GM12878 (cell line): ENCODE measurements around the gene ADAMTSL5. TPM values are rescaled to one million over a fixed set of nuclear protein-coding genes. Genes with fewer than 3 reads are reported as not detected.

Source experiments
- ATAC-seq: fragments of 200-7000 bp; cut with Tn5 transposase; 3 replicates; pipeline ENCODE4 v1.9.1; 2020; ENCODE audit warnings: mild to moderate bottlenecking, moderate library complexity
- BruUV-seq: library from RNA; stranded (reverse); fragments of 400-500 nt; replicated peaks from 2 replicates; lab custom pipeline; 2021; lab: Mats Ljungman, UMichigan
- CTCF ChIA-PET: fragments of 300-600 bp; sonication (Branson Sonifier 250); formaldehyde crosslinking; extraction: SDS; loops from one replicate; lab custom pipeline; 2021; ENCODE audit warnings: inconsistent platforms; lab: Yijun Ruan, JAX
- POLR2A ChIA-PET: fragments of 350-600 bp; formaldehyde crosslinking; extraction: SDS; loops from one replicate; lab custom pipeline; 2021; ENCODE audit warnings: inconsistent platforms; lab: Charles Lee
- RAD21 ChIA-PET: fragments of 300-600 bp; sonication (Branson Sonifier 250); formaldehyde crosslinking; loops from one replicate; lab custom pipeline; 2023; ENCODE audit warnings: antibody characterized with exemption; ENCODE audit not compliant: unreplicated experiment; lab: Charles Lee
- SMC1A ChIA-PET: fragments of 300-600 bp; sonication (Branson Sonifier 250); formaldehyde crosslinking; loops from one replicate; lab custom pipeline; 2023; ENCODE audit not compliant: unreplicated experiment, uncharacterized antibody; lab: Charles Lee
- DNase-seq: peaks from one replicate; pipeline ENCODE4 v3.0.0-alpha.2; 2011; ENCODE audit warnings: low read depth, low spot score
- FAIRE-seq: peaks from 3 replicates; lab custom pipeline; 2011; peaks lifted over from hg19 to GRCh38; lab: Jason Lieb, UNC
- H2AFZ ChIP-seq: 2 replicates; pipeline ENCODE4 v1.6.0; 2011; ENCODE audit warnings: low read depth, low read length, control low read depth; ENCODE audit not compliant: control insufficient read depth
- H3K27ac ChIP-seq: 2 replicates; pipeline ENCODE4 v1.5.1; 2011; ENCODE audit warnings: control low read depth; ENCODE audit not compliant: control insufficient read depth, insufficient read depth
- H3K27me3 ChIP-seq, 2 experiments: replicated peaks in 1 of 2; 2 replicates each; pipeline versions ENCODE4 v1.6.0 to v1.6.1; 2011; ENCODE audit warnings: low read length in 1 of 2; ENCODE audit not compliant: control insufficient read depth in 2 of 2, insufficient read depth in 2 of 2
- H3K36me3 ChIP-seq, 2 experiments: 2 replicates each; pipeline ENCODE4 v1.5.1; 2011; ENCODE audit warnings: low read length in 1 of 2; ENCODE audit not compliant: control insufficient read depth in 2 of 2, insufficient read depth in 2 of 2
- H3K4me1 ChIP-seq: 2 replicates; pipeline ENCODE4 v1.6.1; 2011; ENCODE audit warnings: mild to moderate bottlenecking, low read length, moderate library complexity, mixed read lengths; ENCODE audit not compliant: control insufficient read depth, insufficient read depth
- H3K4me2 ChIP-seq: 2 replicates; pipeline ENCODE4 v1.6.0; 2011; ENCODE audit warnings: control low read depth; ENCODE audit not compliant: control insufficient read depth, insufficient read depth
- H3K4me3 ChIP-seq: fragments of 200-600 bp; sonication (generic); 2 replicates; pipeline ENCODE4 v1.5.1; 2016
- H3K79me2 ChIP-seq: 2 replicates; pipeline ENCODE4 v1.6.0; 2011; ENCODE audit warnings: low read length; ENCODE audit not compliant: control insufficient read depth, insufficient read depth
- H3K9ac ChIP-seq: 2 replicates; pipeline ENCODE4 v1.8.0; 2011; ENCODE audit warnings: low read length, control low read depth, mixed read lengths; ENCODE audit not compliant: control insufficient read depth, insufficient read depth
- H3K9me3 ChIP-seq: replicated peaks from 3 replicates; pipeline ENCODE4 v1.5.1; 2011; ENCODE audit warnings: mild to moderate bottlenecking, low read length; ENCODE audit not compliant: control insufficient read depth, insufficient read depth
- H4K20me1 ChIP-seq: 2 replicates; pipeline ENCODE4 v1.6.0; 2011; ENCODE audit not compliant: control insufficient read depth, insufficient read depth
- CHD4 ChIP-seq: fragments of 200-600 bp; sonication (generic); IDR thresholded peaks from 2 replicates; pipeline ENCODE4 v1.6.1; 2016; ENCODE audit warnings: mild to moderate bottlenecking
- E4F1 ChIP-seq: fragments of 450-650 bp; IDR thresholded peaks from 2 replicates; pipeline ENCODE4 v1.6.1; 2018; ENCODE audit warnings: borderline replicate concordance, mild to moderate bottlenecking; ENCODE audit not compliant: partially characterized antibody
- EGR1 ChIP-seq, 2 experiments: IDR thresholded peaks; 1 replicate in 1 of 2; 2 replicates in 1 of 2; pipeline ENCODE4 v1.6.1; 2011 to 2012; ENCODE audit warnings: low read depth in 2 of 2, low read length in 2 of 2, borderline replicate concordance in 1 of 2, mild to moderate bottlenecking in 1 of 2, moderate library complexity in 1 of 2
- POLR2A ChIP-seq: IDR thresholded peaks from 2 replicates; pipeline ENCODE4 v1.6.1; 2011; ENCODE audit warnings: low read depth, mild to moderate bottlenecking, low read length
- POLR2AphosphoS2 ChIP-seq: IDR thresholded peaks from 2 replicates; pipeline ENCODE4 v1.6.1; 2011; ENCODE audit warnings: low read depth, mild to moderate bottlenecking, low read length, improper control_type of control experiment, moderate library complexity
- RUNX3 ChIP-seq: IDR thresholded peaks from 2 replicates; pipeline ENCODE4 v1.6.1; 2012; ENCODE audit warnings: low read length, inconsistent platforms
- SIX5 ChIP-seq: IDR thresholded peaks from 2 replicates; pipeline ENCODE4 v1.6.1; 2011; ENCODE audit warnings: mild to moderate bottlenecking, low read depth, low read length, moderate library complexity; ENCODE audit not compliant: severe bottlenecking
- SP1 ChIP-seq: IDR thresholded peaks from one replicate; pipeline ENCODE4 v1.6.1; 2011; ENCODE audit warnings: low read depth, low read length
- ZBTB33 ChIP-seq: fragments of 450-650 bp; IDR thresholded peaks from 2 replicates; pipeline ENCODE4 v1.6.1; 2017; ENCODE audit warnings: mild to moderate bottlenecking
- ZBTB40 ChIP-seq: fragments of 450-650 bp; IDR thresholded peaks from 2 replicates; pipeline ENCODE4 v1.6.1; 2016; ENCODE audit warnings: mild to moderate bottlenecking, moderate library complexity, borderline replicate concordance
- whole genome bisulfite sequencing: methylation state at CpG from one replicate; pipeline ENCODE4 v1.1.6; 2016; ENCODE audit warnings: low lambda C conversion rate; ENCODE audit not compliant: insufficient replicate concordance, insufficient coverage; ENCODE audit errors: missing lambda C conversion rate; 5-methylcytosine and 5-hydroxymethylcytosine counted together
- in situ Hi-C: fragments of 300-500 bp; cut with MboI; formaldehyde crosslinking; loops from 9 replicates; pipeline ENCODE4 v1.14.3; 2018; ENCODE audit warnings: mixed read lengths
- intact Hi-C: fragments of 100-400 bp; cut with micrococcal nuclease; formaldehyde crosslinking; loops from one replicate; pipeline ENCODE4 v1.14.2; 2022; ENCODE audit not compliant: unreplicated experiment
- polyA plus RNA-seq, 11 experiments: library from polyadenylated mRNA; depleted of rRNA in 4 of 11; unstranded in 6 of 11; stranded (reverse) in 5 of 11; fragments of >200 nt; fragmentation: Nextera tagmentation in 4 of 11; fragmentation: Illumina TruSeq in 1 of 11; extraction: Ambion mirVana in 4 of 11; extraction: Trizol in 1 of 11; gene quantifications; 1 replicate in 1 of 11; 2 replicates in 10 of 11; pipeline versions ENCODE4 v1.2.1 to v1.2.3, GENCODE V29; 2011 to 2016; ENCODE audit warnings: inconsistent platforms in 2 of 11, missing spikeins in 2 of 11, low read depth in 1 of 11
- total RNA-seq, 4 experiments: library from RNA; depleted of rRNA in 3 of 4; stranded (reverse); fragments of >200 nt in 3 of 4; fragmentation: Illumina TruSeq in 1 of 4; extraction: Trizol in 1 of 4; gene quantifications; 2 replicates each; pipeline versions ENCODE4 v1.2.1 to v1.2.3, GENCODE V29; 2013 to 2021

ADAMTSL5 gene
- total and polyA plus RNA-seq, 10 of the 15 experiments (the other 5 are each of a cell fraction or from before 2014, with no cell fraction given), result 0.04 to 0.83 (median 0.32) TPM; not detected in 4

GRCh38 chr19:1509602-1510441, 3.0 kb downstream of the ADAMTSL5 start:
- H3K4me1 ChIP-seq, result no peaks in the 10 kb centered on the region
- intact Hi-C loops, result no loop called here
- H3K79me2 ChIP-seq, result no peaks in the 10 kb centered on the region
- TF ChIP-seq E4F1, result no peak
- TF ChIP-seq SIX5, result no peak
- TF ChIP-seq RUNX3, result no peak
- TF ChIP-seq ZBTB33, result no peak
- TF ChIP-seq POLR2A, result no peak
- TF ChIP-seq CHD4, result no peak
- no peak for TF ChIP-seq SP1
- TF ChIP-seq EGR1 (IDR thresholded peaks at IDR 0.05; ENCODE audit: borderline replicate concordance in 1 of 2, low read depth in 2 of 2, low read length in 2 of 2), result no peak
- TF ChIP-seq POLR2AphosphoS2, result no peak
- no peak for TF ChIP-seq ZBTB40
- TF ChIP-seq, all 136 proteins: peak for 0
- FAIRE-seq (no peak), DNase-seq (no peak), ATAC-seq (no peak)
- H2AFZ ChIP-seq, result no peak overlapping the region
- ChIA-PET POLR2A (no interaction called here), CTCF (interaction anchor here (0.7 kb wide), 1 partner anchor 7 kb away, joined by 3 read pairs; no protein-coding TSS in a partner anchor), RAD21 (no interaction called here), SMC1A (no interaction called here)
- no peak overlapping the region for H3K4me3 ChIP-seq
- no peaks in the 10 kb centered on the region for H4K20me1 ChIP-seq
- no peak overlapping the region for H3K27ac ChIP-seq
- in situ Hi-C loops, result no loop called here
- no peaks in the 10 kb centered on the region; the same call in 2 of the 3 replicates for H3K9me3 ChIP-seq
- 28% methylated on average over 11 of the region's 11 CpGs for WGBS
- H3K36me3 ChIP-seq, result no peaks in the 10 kb centered on the region
- H3K9ac ChIP-seq, result no peak overlapping the region
- no peak overlapping the region for H3K4me2 ChIP-seq
- BruUV-seq, result no TSS peak
- H3K27me3 ChIP-seq, result no peaks in the 10 kb centered on the region; a peak in 1 of 4 replicates
